ENCODE measurements around the gene ERG. TPM values are rescaled to one million over a fixed set of nuclear protein-coding genes. Genes with fewer than 3 reads are reported as not detected.

The ERG gene
- total RNA-seq, 1 experiment from 2014 or later: not detected

DNA sequence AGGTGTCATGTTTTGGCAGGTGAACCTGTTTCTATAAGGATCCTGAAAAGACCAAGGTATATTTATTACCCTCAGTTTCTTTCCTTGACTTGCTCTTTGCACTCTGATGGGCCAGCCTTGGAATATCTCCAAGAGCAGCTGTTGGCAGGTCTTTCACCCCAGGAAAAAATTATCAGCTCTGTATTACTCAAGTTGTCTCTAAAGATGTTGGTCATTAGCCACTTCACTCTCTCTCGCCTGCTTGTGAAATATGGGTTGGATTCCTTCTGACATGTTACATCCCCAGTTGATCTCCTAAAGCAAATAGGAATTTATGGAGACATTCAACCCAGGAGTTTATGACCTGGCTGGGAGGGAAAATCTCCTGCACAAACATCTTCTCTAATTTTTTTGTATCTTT lies 155.5 kb downstream of the ERG start:
- BruUV-seq (replicated peaks): no TSS peak
- TF ChIP-seq CTCF (IDR thresholded peaks at IDR 0.05; ENCODE audit: insufficient read depth in 1 of 2, low read depth in 1 of 2, low read length in 1 of 2, severe bottlenecking in 1 of 2, unreplicated experiment in 1 of 2): no peak
- H3K4me1 ChIP-seq: no peaks in the 10 kb centered on the region
- Mint-ChIP-seq H3K27me3 (ENCODE audit: insufficient read depth, unreplicated experiment) (peaks cover 11% of the 10 kb centered on the region), H3K4me3 (ENCODE audit: unreplicated experiment) (no peak overlapping the region), H3K9me3 (ENCODE audit: unreplicated experiment) (no peaks in the 10 kb centered on the region), H3K4me1 (ENCODE audit: low read depth, unreplicated experiment) (no peaks in the 10 kb centered on the region), H3K36me3 (ENCODE audit: insufficient read depth, unreplicated experiment) (no peaks in the 10 kb centered on the region), H3K27ac (ENCODE audit: unreplicated experiment) (no peak overlapping the region)
- no peaks in the 10 kb centered on the region for H3K36me3 ChIP-seq (ENCODE audit: control insufficient read depth, insufficient read depth, low read length)
- CTCF ChIA-PET: interaction anchor here (0.5 kb wide), 1 partner anchor 36 kb away, joined by 3 read pairs; no protein-coding TSS in a partner anchor
- no peak for DNase-seq
- intact Hi-C loops (cut with micrococcal nuclease; ENCODE audit: unreplicated experiment): no loop called here
- H3K27me3 ChIP-seq (replicated peaks; ENCODE audit: control insufficient read depth, insufficient read depth, low read length): no peaks in the 10 kb centered on the region
- H3K9me3 ChIP-seq: no peaks in the 10 kb centered on the region
- POLR2A ChIA-PET: no interaction called here
- H3K4me3 ChIP-seq (ENCODE audit: low read depth, low read length): no peak overlapping the region

- H3K9me3 Mint-ChIP-seq (ENCODE audit: unreplicated experiment): no peaks in the 10 kb centered on the region
- DNase-seq: no peak
- TF ChIP-seq CTCF (IDR thresholded peaks at IDR 0.05; ENCODE audit: insufficient read depth in 1 of 2, low read depth in 1 of 2, low read length in 1 of 2, severe bottlenecking in 1 of 2, unreplicated experiment in 1 of 2): no peak
- no peak overlapping the region for H3K27ac Mint-ChIP-seq (ENCODE audit: unreplicated experiment)
- intact Hi-C loops (cut with micrococcal nuclease; ENCODE audit: unreplicated experiment): no loop called here
- POLR2A ChIA-PET: no interaction called here
- H3K36me3 Mint-ChIP-seq (ENCODE audit: insufficient read depth, unreplicated experiment): no peaks in the 10 kb centered on the region
- Histone ChIP-seq H3K9me3 (no peaks in the 10 kb centered on the region), H3K27me3 (replicated peaks; ENCODE audit: control insufficient read depth, insufficient read depth, low read length) (no peaks in the 10 kb centered on the region), H3K36me3 (ENCODE audit: control insufficient read depth, insufficient read depth, low read length) (no peaks in the 10 kb centered on the region), H3K4me3 (ENCODE audit: low read depth, low read length) (no peak overlapping the region), H3K4me1 (no peaks in the 10 kb centered on the region)
- no TSS peak for BruUV-seq (replicated peaks)
- H3K27me3 Mint-ChIP-seq (ENCODE audit: insufficient read depth, unreplicated experiment): peaks cover 7% of the 10 kb centered on the region
- CTCF ChIA-PET: no interaction called here
- no peaks in the 10 kb centered on the region for H3K4me1 Mint-ChIP-seq (ENCODE audit: low read depth, unreplicated experiment)
- H3K4me3 Mint-ChIP-seq (ENCODE audit: unreplicated experiment): no peak overlapping the region
These were observed 156.7 kb downstream of the ERG start for GRCh38 chr21:38341546-38342012.

GRCh38 chr21:38340131-38340530 lies 158.1 kb downstream of the ERG start:
- Histone ChIP-seq H3K36me3 (ENCODE audit: control insufficient read depth, insufficient read depth, low read length) (no peaks in the 10 kb centered on the region), H3K4me3 (ENCODE audit: low read depth, low read length) (no peak overlapping the region), H3K4me1 (no peaks in the 10 kb centered on the region), H3K9me3 (no peaks in the 10 kb centered on the region), H3K27me3 (replicated peaks; ENCODE audit: control insufficient read depth, insufficient read depth, low read length) (no peaks in the 10 kb centered on the region)
- H3K36me3 Mint-ChIP-seq (ENCODE audit: insufficient read depth, unreplicated experiment): no peaks in the 10 kb centered on the region
- H3K27ac Mint-ChIP-seq (ENCODE audit: unreplicated experiment): no peak overlapping the region
- H3K4me3 Mint-ChIP-seq (ENCODE audit: unreplicated experiment): no peak overlapping the region
- BruUV-seq (replicated peaks): no TSS peak
- no peak for DNase-seq
- intact Hi-C loops (cut with micrococcal nuclease; ENCODE audit: unreplicated experiment): no loop called here
- CTCF ChIA-PET: no interaction called here
- H3K4me1 Mint-ChIP-seq (ENCODE audit: low read depth, unreplicated experiment): no peaks in the 10 kb centered on the region
- no peaks in the 10 kb centered on the region for H3K9me3 Mint-ChIP-seq (ENCODE audit: unreplicated experiment)
- no peak for TF ChIP-seq CTCF (IDR thresholded peaks at IDR 0.05; ENCODE audit: insufficient read depth in 1 of 2, low read depth in 1 of 2, low read length in 1 of 2, severe bottlenecking in 1 of 2, unreplicated experiment in 1 of 2)
- H3K27me3 Mint-ChIP-seq (ENCODE audit: insufficient read depth, unreplicated experiment): peaks cover 4% of the 10 kb centered on the region
- POLR2A ChIA-PET: no interaction called here
